Activated gamma-delta T cell treated with Interleukin-2 at 50 U/mL for 16 hours (primary cell): ENCODE data around the gene C5orf63.
"Not testable (repeated sequence)": the region's sequence is repeated elsewhere in the genome, so short reads cannot be mapped to it uniquely, and the experiment has no call there.

Experiments
- DNase-seq: peaks from one replicate; pipeline ENCODE4 v3.0.0-alpha.2; 2020

Gene C5orf63

GRCh38 chr5:127070243-127070642 is 3.1 kb downstream of the C5orf63 start:
- DNase-seq = no peak

GRCh38 chr5:127068493-127069214 is 4.6 kb downstream of the C5orf63 start:
- no peak for DNase-seq

GRCh38 chr5:127066721-127067120 is 6.6 kb downstream of the C5orf63 start:
- no peak for DNase-seq

GRCh38 chr5:127064253-127064840 is 9.0 kb downstream of the C5orf63 start:
- DNase-seq = no peak

GRCh38 chr5:127063257-127063913 is 9.9 kb downstream of the C5orf63 start:
- no peak for DNase-seq

- no peak for DNase-seq
Measured at GRCh38 chr5:127061956-127062355, 11.3 kb downstream of the C5orf63 start.

- DNase-seq = no peak
Measured at GRCh38 chr5:127061537-127061936, 11.8 kb downstream of the C5orf63 start.

GRCh38 chr5:127060470-127060985 is 12.8 kb downstream of the C5orf63 start:
- DNase-seq = no peak

GRCh38 chr5:127056896-127057295 is 16.4 kb downstream of the C5orf63 start:
- DNase-seq = no peak

- DNase-seq = no peak
Measured at GRCh38 chr5:127055880-127056653, 17.2 kb downstream of the C5orf63 start.

GRCh38 chr5:127053551-127053950 is 19.8 kb downstream of the C5orf63 start:
- DNase-seq = not testable (repeated sequence)

GRCh38 chr5:127053049-127053448 is 20.3 kb downstream of the C5orf63 start:
- DNase-seq = no peak

GRCh38 chr5:127051591-127051990 is 21.7 kb downstream of the C5orf63 start:
- no peak for DNase-seq

GRCh38 chr5:127046343-127047072 is 26.8 kb downstream of the C5orf63 start:
- DNase-seq = no peak

- DNase-seq = no peak
Measured at GRCh38 chr5:127042593-127042992, 30.7 kb downstream of the C5orf63 start.

- DNase-seq = no peak
Measured at GRCh38 chr5:127041571-127041970, 31.7 kb downstream of the C5orf63 start.

GRCh38 chr5:127040796-127041520 is 32.3 kb downstream of the C5orf63 start:
- no peak for DNase-seq

- no peak for DNase-seq
Measured at GRCh38 chr5:127038550-127038949, 34.8 kb downstream of the C5orf63 start.

- DNase-seq = no peak
Measured at GRCh38 chr5:127031863-127032232, 41.5 kb downstream of the C5orf63 start.

GRCh38 chr5:127031147-127031862 is 42.0 kb downstream of the C5orf63 start:
- peak; percentile 4 for DNase-seq
